Measurements from ENCODE around the gene ZNF526.

ZNF526 gene

DNA sequence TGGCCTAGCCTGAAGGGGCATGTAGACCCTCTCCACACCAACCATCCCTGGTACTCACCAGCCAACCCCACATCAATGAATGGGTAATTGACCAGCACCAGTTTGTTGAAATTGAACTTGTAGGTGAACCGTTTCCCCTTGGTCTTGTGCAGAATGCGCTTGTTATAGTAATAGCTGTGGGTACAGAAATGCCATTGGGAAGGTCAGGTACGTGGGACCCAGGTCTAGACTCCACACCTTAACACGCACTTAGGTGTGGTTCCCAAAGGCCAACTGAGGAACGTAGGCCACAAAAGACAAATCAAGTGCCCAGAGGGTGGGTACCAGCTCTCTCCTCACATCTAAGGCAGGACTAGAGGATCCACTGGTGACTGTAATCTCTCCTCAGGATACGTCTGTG is 29.7 kb downstream of the ZNF526 start:
- TF ChIP-seq SUZ12 (IDR thresholded peaks at IDR 0.05) (no peak), FOXM1 (IDR thresholded peaks at IDR 0.05; ENCODE audit: borderline replicate concordance) (no peak), HDGF (IDR thresholded peaks at IDR 0.05; ENCODE audit: borderline replicate concordance) (no peak), SP1 (IDR thresholded peaks at IDR 0.05) (no peak)
- POLR2A ChIA-PET = interaction anchor here (0.6 to 2.8 kb wide), 2 partner anchors 20 to 29 kb away, joined by 3 to 10 read pairs; no protein-coding TSS in a partner anchor
- CTCF ChIA-PET = no interaction called here

GRCh38 chr19:42250183-42250665 is 30.1 kb downstream of the ZNF526 start:
- TF ChIP-seq BHLHE40 (IDR thresholded peaks at IDR 0.05; ENCODE audit: borderline replicate concordance) = no peak
- TF ChIP-seq SP1 (IDR thresholded peaks at IDR 0.05) = no peak
- no peak for TF ChIP-seq FOXA1 (IDR thresholded peaks at IDR 0.05)
- no peak for TF ChIP-seq FOXK2 (IDR thresholded peaks at IDR 0.05)
- TF ChIP-seq SUZ12 (IDR thresholded peaks at IDR 0.05) = no peak
- no peak for TF ChIP-seq ARNT (IDR thresholded peaks at IDR 0.05)
- no peak for TF ChIP-seq L3MBTL2 (conservative IDR thresholded peaks at IDR 0.05)
- no peak for TF ChIP-seq TARDBP (IDR thresholded peaks at IDR 0.05)
- no peak for TF ChIP-seq ELF4 (IDR thresholded peaks at IDR 0.05)
- no peak for DNase-seq (ENCODE audit: extremely low spot score)
- ChIA-PET POLR2A (interaction anchor here (0.6 to 2.8 kb wide), 2 partner anchors 20 to 29 kb away, joined by 3 to 10 read pairs; no protein-coding TSS in a partner anchor), CTCF (interaction anchor here (0.8 kb wide), 1 partner anchor 29 kb away, joined by 3 read pairs; no protein-coding TSS in a partner anchor)

More for the DNA sequence above, 29.7 kb downstream of the ZNF526 start:
- no peak for DNase-seq (ENCODE audit: extremely low spot score)

DNA sequence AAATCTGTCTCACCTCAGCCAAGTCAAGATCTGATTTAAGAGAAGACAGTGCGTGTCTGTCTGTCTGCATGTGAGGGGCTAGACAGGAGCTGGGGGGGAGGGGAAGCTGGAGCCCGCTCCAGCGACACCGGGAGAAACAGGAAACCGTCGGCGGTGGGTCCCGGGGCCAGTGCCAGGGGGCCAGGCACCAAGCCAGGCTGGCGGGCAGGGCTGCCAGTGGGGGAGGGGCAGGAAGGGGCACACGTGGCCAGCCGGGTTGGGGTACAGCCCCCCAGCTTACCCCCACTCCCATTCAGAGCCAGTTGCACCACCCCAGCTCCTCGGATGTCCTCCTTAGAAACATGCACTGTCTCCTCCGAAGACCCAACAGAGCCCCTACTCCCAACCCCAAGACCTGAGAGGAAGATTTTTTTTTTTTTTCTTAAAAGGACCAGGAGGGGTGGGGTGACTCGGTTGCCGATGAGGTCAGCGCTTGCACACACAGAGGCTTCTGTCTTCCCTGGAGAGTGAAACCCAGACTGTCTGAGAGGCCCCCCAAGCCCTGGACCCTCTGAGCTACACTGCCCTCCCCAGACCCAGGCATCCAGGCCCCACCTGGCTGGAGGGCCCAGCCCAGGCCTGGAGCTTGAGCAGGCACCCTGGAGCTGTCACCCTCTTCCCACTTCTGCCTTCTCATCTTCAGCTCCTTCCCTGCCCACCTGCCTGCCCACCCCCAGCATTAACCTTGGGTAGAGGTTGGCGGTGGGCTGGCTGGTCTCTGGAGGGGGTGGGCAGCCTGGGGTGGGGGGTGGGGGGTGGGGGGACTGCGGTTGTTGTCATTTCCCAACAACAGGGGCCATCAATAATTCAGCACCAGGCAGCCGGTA is 30.8 kb downstream of the ZNF526 start:
- CTCF ChIA-PET = interaction anchor here (0.6 to 0.8 kb wide), 2 partner anchors 29 to 32 kb away, joined by 3 read pairs; no protein-coding TSS in a partner anchor
- POLR2A ChIA-PET = interaction anchor here (1.5 to 2.8 kb wide), 4 partner anchors 8 to 31 kb away, joined by 3 to 12 read pairs (median 10); partner anchors contain the start of gene GSK3A

GRCh38 chr19:42251572-42252358 is 31.7 kb downstream of the ZNF526 start:
- no peak for DNase-seq (ENCODE audit: extremely low spot score)
- CTCF ChIA-PET = interaction anchor here (0.6 to 0.7 kb wide), 3 partner anchors 28 to 143 kb away, joined by 3 read pairs; no protein-coding TSS in a partner anchor
- TF ChIP-seq TARDBP (IDR thresholded peaks at IDR 0.05) (no peak), NFRKB (IDR thresholded peaks at IDR 0.05) (no peak), FOXK2 (IDR thresholded peaks at IDR 0.05) (no peak)
- POLR2A ChIA-PET = interaction anchor here (1.5 to 2.8 kb wide), 4 partner anchors 9 to 30 kb away, joined by 3 to 12 read pairs (median 10); partner anchors contain the start of gene GSK3A

More for the DNA sequence above, 30.8 kb downstream of the ZNF526 start:
- DNase-seq (ENCODE audit: extremely low spot score) = no peak
- TF ChIP-seq FOXA1 (IDR thresholded peaks at IDR 0.05) (no peak), BHLHE40 (IDR thresholded peaks at IDR 0.05; ENCODE audit: borderline replicate concordance) (no peak), TARDBP (IDR thresholded peaks at IDR 0.05) (no peak), HDGF (IDR thresholded peaks at IDR 0.05; ENCODE audit: borderline replicate concordance) (no peak), FOXK2 (IDR thresholded peaks at IDR 0.05) (no peak), CTBP1 (IDR thresholded peaks at IDR 0.05; ENCODE audit: borderline replicate concordance) (no peak), NFRKB (IDR thresholded peaks at IDR 0.05) (no peak), ELF4 (IDR thresholded peaks at IDR 0.05) (no peak), SP1 (IDR thresholded peaks at IDR 0.05) (no peak)

DNA sequence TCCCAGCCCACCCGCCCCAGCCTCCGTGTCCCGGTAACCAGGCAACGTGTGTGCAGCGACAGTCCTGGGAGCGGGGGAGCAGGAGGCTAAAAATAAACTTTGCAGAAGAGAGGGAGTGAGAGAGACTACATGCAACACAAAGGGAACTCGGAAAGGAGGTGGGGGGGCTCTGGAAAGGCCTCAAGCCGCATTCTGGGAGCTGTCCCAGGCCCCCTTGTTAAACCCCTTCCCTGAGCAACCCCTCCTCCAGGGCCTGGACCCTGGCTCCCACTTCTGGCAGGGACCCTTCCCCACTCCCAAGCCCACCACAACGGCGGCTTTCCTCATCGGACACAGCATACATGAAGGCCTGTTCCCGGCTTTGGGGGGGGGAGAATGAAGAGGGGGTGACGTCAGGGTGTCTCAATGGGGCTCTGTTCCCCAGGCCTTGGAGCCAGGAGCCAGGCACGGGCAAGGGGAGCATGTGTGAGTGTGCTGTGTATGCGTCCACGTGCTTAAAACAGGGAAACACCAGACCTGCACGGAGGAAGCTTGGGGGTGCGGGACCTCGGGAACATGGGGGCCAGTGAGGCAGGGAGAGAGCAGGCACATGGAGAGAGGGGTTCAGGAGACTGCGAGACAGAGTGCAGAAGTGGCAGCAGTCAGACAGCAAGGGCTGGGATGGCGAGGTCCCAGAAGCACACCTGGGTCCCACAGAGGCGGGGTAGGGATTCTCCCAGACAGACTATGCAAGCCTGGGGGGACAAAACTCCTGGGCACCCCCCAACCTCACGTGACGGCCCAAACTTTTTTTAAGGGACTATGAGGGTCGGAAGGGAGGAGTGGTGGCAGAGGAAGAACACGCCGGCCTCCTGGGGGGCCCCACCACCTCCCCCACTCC is 32.5 kb downstream of the ZNF526 start:
- POLR2A ChIA-PET = interaction anchor here (1.5 to 2.8 kb wide), 4 partner anchors 10 to 29 kb away, joined by 3 to 12 read pairs (median 10); partner anchors contain the start of gene GSK3A
- DNase-seq (ENCODE audit: extremely low spot score) = no peak
- TF ChIP-seq FOXM1 (IDR thresholded peaks at IDR 0.05; ENCODE audit: borderline replicate concordance) = no peak
- no peak for TF ChIP-seq PKNOX1 (IDR thresholded peaks at IDR 0.05)
- TF ChIP-seq L3MBTL2 (conservative IDR thresholded peaks at IDR 0.05) = no peak
- TF ChIP-seq SUZ12 (IDR thresholded peaks at IDR 0.05) = no peak
- no peak for TF ChIP-seq HDGF (IDR thresholded peaks at IDR 0.05; ENCODE audit: borderline replicate concordance)
- no peak for TF ChIP-seq SP1 (IDR thresholded peaks at IDR 0.05)
- no peak for TF ChIP-seq FOXA1 (IDR thresholded peaks at IDR 0.05)
- no peak for TF ChIP-seq ARNT (IDR thresholded peaks at IDR 0.05)
- TF ChIP-seq FOXK2 (IDR thresholded peaks at IDR 0.05) = no peak
- CTCF ChIA-PET = interaction anchor here (0.6 kb wide), 1 partner anchor 144 kb away, joined by 3 read pairs; no protein-coding TSS in a partner anchor

DNA sequence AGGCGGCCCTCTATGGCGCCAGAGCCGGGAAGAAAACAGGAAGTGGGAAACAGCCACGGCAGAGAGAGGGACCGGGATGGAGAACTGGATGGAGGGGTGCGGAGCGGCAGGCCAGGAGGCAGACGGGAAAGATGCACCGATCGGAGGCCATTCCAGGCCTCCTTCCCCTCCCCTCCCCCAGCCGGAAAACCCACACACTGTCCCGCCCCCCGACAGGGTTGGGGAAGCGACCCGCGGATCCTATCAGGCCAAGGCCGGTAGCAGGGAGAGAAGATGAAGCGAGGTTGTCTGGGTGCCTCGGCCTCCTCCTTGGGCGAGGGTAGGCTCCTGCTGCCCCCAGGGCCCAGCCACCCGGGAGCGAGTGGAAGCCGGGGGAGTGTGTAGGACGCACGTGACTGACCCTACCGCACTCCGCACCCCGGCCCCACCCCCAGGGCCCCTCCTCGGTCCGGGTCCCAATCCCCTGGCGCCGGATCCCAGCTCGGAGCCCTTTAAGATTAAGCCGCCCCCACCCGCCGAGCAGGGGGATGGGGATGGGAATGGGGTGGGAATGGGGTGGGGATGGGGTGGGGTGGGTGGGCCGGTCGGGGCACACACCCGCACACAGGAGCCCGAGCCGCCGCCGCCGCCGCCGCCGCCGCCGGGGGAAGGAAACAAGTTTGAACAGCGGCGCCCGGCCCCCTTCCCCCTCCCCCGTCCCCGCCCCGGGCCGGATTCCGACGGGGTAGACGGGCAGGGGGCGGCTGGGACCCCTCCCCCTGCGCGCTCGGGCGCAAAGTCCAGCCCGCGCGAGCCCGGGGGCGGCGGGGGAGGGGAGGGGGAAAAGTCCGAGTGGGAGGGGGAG is 33.4 kb downstream of the ZNF526 start:
- peak; percentile 51 for DNase-seq (ENCODE audit: extremely low spot score)
- POLR2A ChIA-PET = no interaction called here
- CTCF ChIA-PET = no interaction called here
- TF ChIP-seq SP1 (IDR thresholded peaks at IDR 0.05) (no peak), PKNOX1 (IDR thresholded peaks at IDR 0.05) (no peak), SUZ12 (IDR thresholded peaks at IDR 0.05) (no peak), FOXM1 (IDR thresholded peaks at IDR 0.05; ENCODE audit: borderline replicate concordance) (no peak), TARDBP (IDR thresholded peaks at IDR 0.05) (no peak), NFRKB (IDR thresholded peaks at IDR 0.05) (no peak), ELF4 (IDR thresholded peaks at IDR 0.05) (no peak), LEF1 (IDR thresholded peaks at IDR 0.05; ENCODE audit: borderline replicate concordance) (no peak), HDGF (IDR thresholded peaks at IDR 0.05; ENCODE audit: borderline replicate concordance) (no peak), FOXA1 (IDR thresholded peaks at IDR 0.05) (no peak), ZNF384 (IDR thresholded peaks at IDR 0.05) (no peak)

All from HEK293T (cell line).